Thymus (tissue), 11 donors: ENCODE results near the gene SRSF3. TPM values are rescaled to one million over a fixed set of nuclear protein-coding genes. Genes with fewer than 3 reads are reported as not detected.
A peak's percentile ranks its signal among the peaks of the same experiment; 100 is the strongest.

Experiments used
- DNase-seq, 9 donors: peaks; one replicate each; pipeline ENCODE4 v3.0.0-alpha.2; 2013; ENCODE audit warnings: low spot score in 9 of 9, low read depth in 6 of 9, missing footprints in 1 of 9
- H3K27ac ChIP-seq, 2 donors: one replicate each; pipeline ENCODE4 v1.5.1; 2013; ENCODE audit warnings: control low read depth in 1 of 2, low read depth in 1 of 2, low read length in 1 of 2, mild to moderate bottlenecking in 1 of 2, moderate library complexity in 1 of 2
- H3K27me3 ChIP-seq, 2 donors: one replicate each; pipeline ENCODE4 v1.5.1; 2013; ENCODE audit warnings: low read length in 1 of 2; ENCODE audit not compliant: control insufficient read depth in 2 of 2, insufficient read depth in 1 of 2
- H3K36me3 ChIP-seq, 2 donors: one replicate each; pipeline ENCODE4 v1.5.1; 2013; ENCODE audit warnings: low read length in 1 of 2, mild to moderate bottlenecking in 1 of 2, moderate library complexity in 1 of 2; ENCODE audit not compliant: control insufficient read depth in 2 of 2, insufficient read depth in 2 of 2
- H3K4me1 ChIP-seq, 2 donors: one replicate each; pipeline ENCODE4 v1.5.1; 2013; ENCODE audit warnings: low read length in 2 of 2; ENCODE audit not compliant: control insufficient read depth in 2 of 2, insufficient read depth in 2 of 2
- H3K4me3 ChIP-seq, 2 donors: one replicate each; pipeline ENCODE4 v1.5.1; 2013; ENCODE audit warnings: low read length in 2 of 2, control low read depth in 1 of 2, mild to moderate bottlenecking in 1 of 2
- H3K9me3 ChIP-seq, 2 donors: one replicate each; pipeline ENCODE4 v1.5.1; 2013; ENCODE audit warnings: low read length in 1 of 2, mild to moderate bottlenecking in 1 of 2; ENCODE audit not compliant: control insufficient read depth in 2 of 2, insufficient read depth in 1 of 2
- WGBS: extraction: QIAGEN DNeasy Blood & Tissue Kit; methylation state at CpG from one replicate; pipeline ENCODE4 v1.1.7; 2013; 5-methylcytosine and 5-hydroxymethylcytosine counted together
- polyA plus RNA-seq: library from polyadenylated mRNA; stranded (reverse); fragments of 200-250 nt; gene quantifications from one replicate; pipeline ENCODE4 v1.2.3, GENCODE V29; 2013
- total RNA-seq: library from RNA; stranded (reverse); fragments of 120-200 nt; gene quantifications from one replicate; pipeline ENCODE4 v1.2.4, GENCODE V29; 2013
- donor health status: healthy.

SRSF3 gene
- total and polyA plus RNA-seq, 2 donors = 299 to 454 TPM

DNA sequence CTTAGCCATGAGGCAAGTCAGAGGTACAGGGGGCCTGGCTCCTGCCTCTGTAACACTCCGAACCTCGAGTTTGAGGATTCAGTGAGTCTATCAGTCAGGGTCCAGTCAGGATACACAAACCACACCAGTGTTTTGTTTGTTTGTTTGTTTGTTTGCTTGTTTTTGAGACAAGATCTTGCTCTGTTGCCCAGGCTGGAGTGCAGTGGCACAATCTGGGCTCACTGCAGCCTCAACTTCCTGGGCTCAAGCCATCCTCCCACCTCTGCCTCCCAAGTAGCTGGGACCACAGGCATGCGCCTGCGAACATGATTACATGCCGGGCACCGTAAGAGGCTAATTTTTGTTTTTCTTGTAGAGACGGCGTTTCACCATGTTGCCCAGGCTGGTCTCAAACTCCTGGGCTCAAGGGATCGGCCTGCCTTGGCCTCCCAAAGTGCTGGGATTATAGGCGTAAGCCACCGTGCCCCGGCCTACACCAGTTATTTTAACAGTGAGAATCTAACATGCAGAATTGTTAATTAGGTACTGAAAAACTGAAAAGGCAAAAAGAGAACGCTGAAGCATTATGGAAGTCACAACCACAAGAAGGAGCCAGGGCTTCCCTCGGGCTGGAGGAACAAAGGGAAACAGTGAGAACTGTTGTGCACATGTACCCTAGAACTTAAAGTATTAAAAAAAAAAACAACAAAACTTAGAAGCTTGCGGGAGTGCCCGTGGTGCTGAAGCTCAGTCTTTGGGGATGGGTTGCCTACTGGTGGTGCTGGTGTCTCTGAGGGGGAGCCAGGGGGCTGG lies 40.4 kb downstream of the SRSF3 start:
- peak in 2 of 9 donors; percentile 30 to 64 for DNase-seq
- WGBS = 73% methylated on average over 16 of the region's 16 CpGs
- no peaks in the 10 kb centered on the region for H3K36me3 ChIP-seq
- H3K27ac ChIP-seq = no peak overlapping the region
- peaks cover 12 to 18% of the 10 kb centered on the region in 2 donors for H3K4me1 ChIP-seq
- H3K9me3 ChIP-seq = no peaks in the 10 kb centered on the region
- no peak overlapping the region for H3K4me3 ChIP-seq
- H3K27me3 ChIP-seq = no peaks in the 10 kb centered on the region

GRCh38 chr6:36636283-36636682 lies 42.1 kb downstream of the SRSF3 start:
- 85% methylated on average over 5 of the region's 5 CpGs for WGBS
- no peak for DNase-seq
- H3K4me3 ChIP-seq = no peak overlapping the region
- no peak overlapping the region for H3K27ac ChIP-seq
- peaks cover 12 to 18% of the 10 kb centered on the region in 2 donors for H3K4me1 ChIP-seq
- no peaks in the 10 kb centered on the region for H3K9me3 ChIP-seq
- H3K36me3 ChIP-seq = no peaks in the 10 kb centered on the region
- no peaks in the 10 kb centered on the region for H3K27me3 ChIP-seq

DNA sequence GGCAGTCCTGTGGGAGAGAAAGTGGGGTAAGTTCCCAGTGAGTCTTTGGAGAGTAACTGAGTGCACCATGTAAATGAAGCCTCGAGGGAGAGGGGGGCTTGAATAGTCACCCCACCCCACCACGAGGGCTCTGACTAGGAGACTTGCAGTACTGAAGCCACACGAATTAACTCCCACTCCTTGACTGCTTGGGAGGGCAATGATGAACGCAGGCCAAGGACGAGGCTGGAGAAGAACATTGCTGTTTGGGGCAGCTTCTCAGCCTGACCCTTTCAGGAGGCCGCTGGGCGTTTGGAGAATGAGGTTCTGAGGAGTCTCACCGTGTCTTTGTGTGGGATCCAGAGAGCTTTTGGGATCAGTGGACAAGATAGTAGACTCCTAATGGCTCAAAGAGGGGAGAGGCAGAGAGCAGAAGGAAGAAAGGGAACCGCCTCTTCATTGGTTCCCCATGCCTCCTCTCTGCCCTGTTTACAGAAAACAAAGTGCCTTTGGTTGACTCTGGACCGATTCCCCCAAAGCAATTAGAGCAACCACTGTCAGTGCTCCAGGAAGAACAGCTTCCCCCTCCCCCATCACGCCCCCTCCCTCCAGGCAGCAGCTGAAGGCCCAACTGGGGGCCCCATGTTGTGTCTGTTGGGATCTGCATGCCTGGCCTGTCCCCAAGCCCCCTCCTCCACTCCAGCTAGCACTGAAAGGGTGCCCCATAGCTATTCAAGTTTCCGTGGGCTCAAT lies 42.7 kb downstream of the SRSF3 start:
- DNase-seq = no peak
- no peak overlapping the region for H3K27ac ChIP-seq

GRCh38 chr6:36638579-36638978 lies 44.4 kb downstream of the SRSF3 start:
- H3K4me3 ChIP-seq = no peak overlapping the region
- H3K36me3 ChIP-seq = no peaks in the 10 kb centered on the region
- H3K9me3 ChIP-seq = no peaks in the 10 kb centered on the region
- DNase-seq = no peak
- no peak overlapping the region for H3K27ac ChIP-seq
- peaks cover 12 to 18% of the 10 kb centered on the region in 2 donors for H3K4me1 ChIP-seq
- no peaks in the 10 kb centered on the region for H3K27me3 ChIP-seq
- WGBS = 100% methylated on average over 3 of the region's 3 CpGs

More for the DNA sequence above, 42.7 kb downstream of the SRSF3 start:
- no peaks in the 10 kb centered on the region for H3K27me3 ChIP-seq
- 95% methylated on average over 12 of the region's 12 CpGs for WGBS
- H3K36me3 ChIP-seq = no peaks in the 10 kb centered on the region
- H3K4me1 ChIP-seq = peaks cover 12 to 18% of the 10 kb centered on the region in 2 donors
- no peak overlapping the region for H3K4me3 ChIP-seq
- H3K9me3 ChIP-seq = no peaks in the 10 kb centered on the region

DNA sequence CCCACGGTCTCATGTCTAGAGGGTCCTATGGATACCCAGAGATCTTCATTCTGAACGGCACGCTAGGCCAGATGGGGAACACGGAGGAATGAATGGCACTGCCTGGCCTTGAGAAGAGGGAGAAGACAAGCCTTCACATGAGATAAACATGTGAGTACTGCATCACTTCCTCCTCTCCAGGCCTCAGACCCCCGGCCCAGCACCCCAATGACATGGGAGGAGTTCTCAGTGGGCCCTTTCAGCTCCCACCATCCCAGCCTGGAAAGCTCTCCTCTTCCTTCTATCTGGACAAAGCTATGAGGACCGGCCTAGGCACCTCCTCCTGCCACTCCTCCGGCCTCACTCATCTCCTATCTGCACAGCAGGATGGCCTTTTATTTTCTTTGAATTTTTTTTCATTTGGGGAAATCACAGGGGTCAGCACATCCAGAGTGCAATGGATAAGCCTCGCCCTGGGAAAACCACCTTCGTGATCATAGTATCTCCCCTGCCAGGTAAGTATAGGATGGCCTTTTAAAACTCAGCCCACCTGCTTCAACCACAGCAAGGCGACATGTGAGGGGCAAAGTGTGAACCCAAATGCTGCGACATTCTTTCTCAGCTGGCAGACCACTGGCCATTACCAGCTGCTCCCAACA lies 45.1 kb downstream of the SRSF3 start:
- Histone ChIP-seq H3K4me3 (no peak overlapping the region), H3K4me1 (peaks cover 12 to 13% of the 10 kb centered on the region in 2 donors), H3K27me3 (no peaks in the 10 kb centered on the region), H3K36me3 (no peaks in the 10 kb centered on the region), H3K9me3 (no peaks in the 10 kb centered on the region), H3K27ac (no peak overlapping the region)
- peak in 1 of 9 donors; percentile 49 for DNase-seq
- WGBS = 95% methylated on average over 11 of the region's 11 CpGs

DNA sequence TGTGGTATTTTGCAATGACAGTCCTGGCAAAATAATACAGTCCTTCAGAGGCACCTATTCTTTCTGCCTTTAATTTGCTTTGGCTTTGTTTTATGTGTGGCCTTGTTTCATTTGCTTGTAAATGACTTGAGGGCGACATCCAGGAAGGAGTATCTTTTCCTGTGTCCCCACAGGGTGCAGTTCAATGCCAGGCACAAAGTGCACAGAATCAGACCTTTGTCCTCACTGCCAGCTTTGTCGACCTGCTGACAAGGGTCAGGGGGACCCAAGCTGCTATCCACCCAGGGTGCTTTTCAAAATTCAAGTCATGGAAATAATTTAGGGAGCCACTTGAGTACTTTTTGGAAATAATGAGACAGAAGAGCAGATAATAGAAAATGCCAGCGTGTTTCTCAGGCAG lies 47.4 kb downstream of the SRSF3 start:
- 94% methylated on average over 3 of the region's 3 CpGs for WGBS
- H3K27me3 ChIP-seq = no peaks in the 10 kb centered on the region
- no peaks in the 10 kb centered on the region for H3K9me3 ChIP-seq
- no peaks in the 10 kb centered on the region for H3K4me1 ChIP-seq
- H3K27ac ChIP-seq = no peak overlapping the region
- H3K4me3 ChIP-seq = no peak overlapping the region
- DNase-seq = no peak
- H3K36me3 ChIP-seq = no peaks in the 10 kb centered on the region

GRCh38 chr6:36642913-36643817 lies 49.0 kb downstream of the SRSF3 start:
- WGBS = 89% methylated on average over 8 of the region's 8 CpGs
- Histone ChIP-seq H3K4me3 (no peak overlapping the region), H3K4me1 (no peaks in the 10 kb centered on the region), H3K27ac (no peak overlapping the region), H3K36me3 (no peaks in the 10 kb centered on the region), H3K9me3 (no peaks in the 10 kb centered on the region), H3K27me3 (no peaks in the 10 kb centered on the region)
- DNase-seq = no peak

GRCh38 chr6:36643977-36644376 lies 49.8 kb downstream of the SRSF3 start:
- Histone ChIP-seq H3K9me3 (no peaks in the 10 kb centered on the region), H3K4me3 (no peak overlapping the region), H3K4me1 (no peaks in the 10 kb centered on the region), H3K27me3 (no peaks in the 10 kb centered on the region), H3K36me3 (no peaks in the 10 kb centered on the region), H3K27ac (no peak overlapping the region)
- 95% methylated on average over 4 of the region's 4 CpGs for WGBS
- no peak for DNase-seq
